Endothelial cell (in vitro differentiated cells): ENCODE results near the gene ATP8B2. TPM values are rescaled to one million over a fixed set of nuclear protein-coding genes. Genes with fewer than 3 reads are reported as not detected.

Experiments
- DNase-seq: peaks from one replicate; pipeline ENCODE4 v3.0.0; 2021; ENCODE audit warnings: low spot score
- H3K27ac Mint-ChIP-seq: one replicate; pipeline ENCODE4 v1.8.0; 2021; ENCODE audit warnings: mixed read lengths, inconsistent platforms; ENCODE audit not compliant: unreplicated experiment
- H3K27me3 Mint-ChIP-seq: one replicate; pipeline ENCODE4 v1.8.0; 2021; ENCODE audit warnings: mild to moderate bottlenecking, moderate library complexity, mixed read lengths, inconsistent platforms; ENCODE audit not compliant: unreplicated experiment
- H3K36me3 Mint-ChIP-seq: one replicate; pipeline ENCODE4 v1.8.0; 2021; ENCODE audit warnings: mild to moderate bottlenecking, low read depth, mixed read lengths, inconsistent platforms; ENCODE audit not compliant: unreplicated experiment
- H3K4me1 Mint-ChIP-seq: one replicate; pipeline ENCODE4 v1.8.0; 2021; ENCODE audit warnings: mild to moderate bottlenecking, mixed read lengths, inconsistent platforms; ENCODE audit not compliant: unreplicated experiment
- H3K4me3 Mint-ChIP-seq: one replicate; pipeline ENCODE4 v1.8.0; 2021; ENCODE audit warnings: mild to moderate bottlenecking, mixed read lengths, inconsistent platforms; ENCODE audit not compliant: unreplicated experiment
- H3K9me3 Mint-ChIP-seq: one replicate; pipeline ENCODE4 v1.8.0; 2021; ENCODE audit warnings: mixed read lengths, inconsistent platforms; ENCODE audit not compliant: unreplicated experiment
- CTCF ChIP-seq: fragments of 200-600 bp; sonication (generic); IDR thresholded peaks from one replicate; pipeline ENCODE4 v1.5.0; 2021; ENCODE audit warnings: antibody characterized with exemption; ENCODE audit not compliant: unreplicated experiment
- total RNA-seq: library from RNA; stranded (reverse); fragmentation: NEBNext Ultra II Directional; extraction: Animal tissue kit (Norgen Biotek cat#: 25700); gene quantifications from one replicate; pipeline ENCODE4 v1.2.1, GENCODE V29; 2021; ENCODE audit not compliant: unreplicated experiment

Gene ATP8B2
- total RNA-seq, 1 donor from 2014 or later, result 58.1 TPM

- H3K4me1 Mint-ChIP-seq, result peaks cover 31% of the 10 kb centered on the region
- no peak overlapping the region for H3K4me3 Mint-ChIP-seq
- no peaks in the 10 kb centered on the region for H3K9me3 Mint-ChIP-seq
- H3K27me3 Mint-ChIP-seq, result peaks cover 8% of the 10 kb centered on the region
- DNase-seq, result no peak
- peaks cover 4% of the 10 kb centered on the region for H3K36me3 Mint-ChIP-seq
- peak overlapping the region; percentile 75 for H3K27ac Mint-ChIP-seq
- TF ChIP-seq CTCF, result no peak
Measured at GRCh38 chr1:154323493-154323892, 1.8 kb upstream of the ATP8B2 start.

GRCh38 chr1:154324241-154324640 is 1.1 kb upstream of the ATP8B2 start:
- peaks cover 34% of the 10 kb centered on the region for H3K4me1 Mint-ChIP-seq
- DNase-seq, result no peak
- H3K4me3 Mint-ChIP-seq, result peak overlapping the region; percentile 27
- peaks cover 4% of the 10 kb centered on the region for H3K36me3 Mint-ChIP-seq
- H3K27me3 Mint-ChIP-seq, result peaks cover 10% of the 10 kb centered on the region
- TF ChIP-seq CTCF, result no peak
- H3K9me3 Mint-ChIP-seq, result no peaks in the 10 kb centered on the region
- H3K27ac Mint-ChIP-seq, result no peak overlapping the region

GRCh38 chr1:154325583-154326545 is 539 bp downstream of the ATP8B2 start:
- peak; percentile 90 for DNase-seq
- peak overlapping the region; percentile 84 for H3K27ac Mint-ChIP-seq
- H3K36me3 Mint-ChIP-seq, result peaks cover 8% of the 10 kb centered on the region
- no peaks in the 10 kb centered on the region for H3K9me3 Mint-ChIP-seq
- H3K27me3 Mint-ChIP-seq, result peaks cover 11% of the 10 kb centered on the region
- TF ChIP-seq CTCF, result peak; percentile 53
- peaks cover 47% of the 10 kb centered on the region for H3K4me1 Mint-ChIP-seq
- H3K4me3 Mint-ChIP-seq, result peak overlapping the region; percentile 96

GRCh38 chr1:154326546-154327465 is 1.5 kb downstream of the ATP8B2 start:
- peaks cover 10% of the 10 kb centered on the region for H3K36me3 Mint-ChIP-seq
- H3K4me3 Mint-ChIP-seq, result peak overlapping the region; percentile 96
- no peak for TF ChIP-seq CTCF
- H3K9me3 Mint-ChIP-seq, result no peaks in the 10 kb centered on the region
- no peak for DNase-seq
- peaks cover 9% of the 10 kb centered on the region for H3K27me3 Mint-ChIP-seq
- peak overlapping the region; percentile 84 for H3K27ac Mint-ChIP-seq
- H3K4me1 Mint-ChIP-seq, result peaks cover 43% of the 10 kb centered on the region
